ENCODE data around the gene H3-3A. TPM values are rescaled to one million over a fixed set of nuclear protein-coding genes. Genes with fewer than 3 reads are reported as not detected.

H3-3A gene
- total RNA-seq, 1 experiment from 2014 or later: 1,129 TPM

DNA sequence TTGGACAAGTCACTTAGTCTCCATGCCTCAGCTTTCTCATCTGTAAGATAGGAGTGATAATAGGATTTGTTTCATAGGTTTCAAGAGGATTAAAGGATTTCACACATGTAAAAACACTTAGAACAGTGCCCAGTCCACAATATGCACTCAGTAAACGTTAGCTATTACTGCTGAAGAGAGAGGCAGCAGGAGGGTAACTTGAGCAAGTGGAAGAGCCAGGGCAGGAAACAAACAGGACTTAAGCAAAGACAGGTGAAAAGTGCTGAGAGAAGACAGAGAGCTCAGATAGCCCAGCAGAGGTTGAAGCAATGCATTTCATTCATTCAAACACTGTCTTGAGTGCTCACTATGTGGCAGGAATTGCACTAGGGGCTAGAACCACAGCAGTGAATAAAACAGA, 21.1 kb upstream of the H3-3A start:
- Histone ChIP-seq H4K20me1 (ENCODE audit: control insufficient read depth, insufficient read depth, insufficient read length) (no peaks in the 10 kb centered on the region), H3K79me1 (ENCODE audit: insufficient read depth, low read depth, low read length, poor library complexity, severe bottlenecking) (no peaks in the 10 kb centered on the region), H3K9ac (ENCODE audit: extremely low read depth, insufficient read length, low read length) (no peak overlapping the region), H2BK15ac (ENCODE audit: low read depth, low read length) (no peak overlapping the region), H2BK120ac (ENCODE audit: low read depth, low read length, poor library complexity, severe bottlenecking) (no peak overlapping the region), H4K91ac (ENCODE audit: insufficient read length, low read depth, low read length) (no peak overlapping the region), H2AK5ac (ENCODE audit: insufficient read length, low read length) (no peak overlapping the region), H3K4ac (ENCODE audit: low read depth, low read length) (no peak overlapping the region), H3K56ac (ENCODE audit: insufficient read length, low read depth, low read length) (no peak overlapping the region), H3K18ac (ENCODE audit: insufficient read length, low read depth, low read length) (no peak overlapping the region), H2AFZ (ENCODE audit: low read length) (no peak overlapping the region), H3K79me2 (ENCODE audit: insufficient read depth, low read length) (no peaks in the 10 kb centered on the region), H3T11ph (ENCODE audit: low read length) (no peak overlapping the region), H3K14ac (ENCODE audit: insufficient read depth, low read length) (no peak overlapping the region), H4K8ac (replicated peaks; ENCODE audit: insufficient read length, low read depth, low read length) (no peak overlapping the region), H2BK5ac (ENCODE audit: insufficient read length, low read length) (no peak overlapping the region), H2BK20ac (ENCODE audit: low read depth, low read length, poor library complexity, severe bottlenecking) (no peak overlapping the region), H3K9me3 (ENCODE audit: control insufficient read depth, low read depth, low read length) (no peaks in the 10 kb centered on the region), H2BK12ac (ENCODE audit: insufficient read length, low read depth, low read length) (no peak overlapping the region), H3K23me2 (ENCODE audit: insufficient read length, low read depth, low read length, poor library complexity, severe bottlenecking) (no peaks in the 10 kb centered on the region), H3K27ac (ENCODE audit: insufficient read length, low read depth, low read length) (no peak overlapping the region), H3K4me1 (ENCODE audit: insufficient read depth, low read length) (no peaks in the 10 kb centered on the region), H3K4me2 (ENCODE audit: insufficient read depth, insufficient read length, low read length) (no peak overlapping the region), H3K27me3 (ENCODE audit: insufficient read depth, low read length) (no peaks in the 10 kb centered on the region), H4K5ac (ENCODE audit: insufficient read length, low read depth, low read length) (no peak overlapping the region), H3K23ac (ENCODE audit: insufficient read length, low read depth, low read length) (no peak overlapping the region)
- Mint-ChIP-seq H3K9me3 (no peaks in the 10 kb centered on the region), H3K27me3 (ENCODE audit: low read depth) (peaks cover 3% of the 10 kb centered on the region; the same call in 1 of the 2 replicates), H3K4me1 (peaks cover 2 to 7% of the 10 kb centered on the region in 2 experiments; a peak in 1 of 4 replicates), H3K36me3 (ENCODE audit: insufficient read depth in 1 of 3, low read depth in 3 of 3) (peaks cover 0 to 7% (median 0%) of the 10 kb centered on the region in 3 experiments; a peak in 1 of 7 replicates), H3K4me3 (no peak overlapping the region), H3K27ac (no peak overlapping the region; a peak in 1 of 7 replicates)
- TF ChIP-seq, protein P1, sequence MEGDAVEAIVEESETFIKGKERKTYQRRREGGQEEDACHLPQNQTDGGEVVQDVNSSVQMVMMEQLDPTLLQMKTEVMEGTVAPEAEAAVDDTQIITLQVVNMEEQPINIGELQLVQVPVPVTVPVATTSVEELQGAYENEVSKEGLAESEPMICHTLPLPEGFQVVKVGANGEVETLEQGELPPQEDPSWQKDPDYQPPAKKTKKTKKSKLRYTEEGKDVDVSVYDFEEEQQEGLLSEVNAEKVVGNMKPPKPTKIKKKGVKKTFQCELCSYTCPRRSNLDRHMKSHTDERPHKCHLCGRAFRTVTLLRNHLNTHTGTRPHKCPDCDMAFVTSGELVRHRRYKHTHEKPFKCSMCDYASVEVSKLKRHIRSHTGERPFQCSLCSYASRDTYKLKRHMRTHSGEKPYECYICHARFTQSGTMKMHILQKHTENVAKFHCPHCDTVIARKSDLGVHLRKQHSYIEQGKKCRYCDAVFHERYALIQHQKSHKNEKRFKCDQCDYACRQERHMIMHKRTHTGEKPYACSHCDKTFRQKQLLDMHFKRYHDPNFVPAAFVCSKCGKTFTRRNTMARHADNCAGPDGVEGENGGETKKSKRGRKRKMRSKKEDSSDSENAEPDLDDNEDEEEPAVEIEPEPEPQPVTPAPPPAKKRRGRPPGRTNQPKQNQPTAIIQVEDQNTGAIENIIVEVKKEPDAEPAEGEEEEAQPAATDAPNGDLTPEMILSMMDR (conservative IDR thresholded peaks at IDR 0.05): no peak
- no peak for DNase-seq
- WGBS (ENCODE audit: extremely low coverage, insufficient read length, low lambda C conversion rate): no CpG with 5 or more reads among the region's 1 CpG
